Measurements from ENCODE around the gene ADTRP.
"Not testable (repeated sequence)": the region's sequence is repeated elsewhere in the genome, so short reads cannot be mapped to it uniquely, and the experiment has no call there.

The ADTRP gene

GRCh38 chr6:11802886-11803590, 24.4 kb upstream of the ADTRP start:
- no peak for DNase-seq

- DNase-seq, result not testable (repeated sequence)
Measured at GRCh38 chr6:11800531-11800930, 21.9 kb upstream of the ADTRP start.

- no peak for DNase-seq
Measured at GRCh38 chr6:11798538-11798937, 19.9 kb upstream of the ADTRP start.

GRCh38 chr6:11798096-11798495, 19.5 kb upstream of the ADTRP start:
- no peak for DNase-seq

GRCh38 chr6:11796829-11797228, 18.2 kb upstream of the ADTRP start:
- DNase-seq, result no peak

- no peak for DNase-seq
Measured at GRCh38 chr6:11795403-11795802, 16.8 kb upstream of the ADTRP start.

GRCh38 chr6:11793277-11793676, 14.7 kb upstream of the ADTRP start:
- no peak for DNase-seq

GRCh38 chr6:11791354-11792107, 12.9 kb upstream of the ADTRP start:
- DNase-seq, result no peak

- DNase-seq, result no peak
Measured at GRCh38 chr6:11789744-11790143, 11.1 kb upstream of the ADTRP start.

GRCh38 chr6:11788043-11788442, 9.4 kb upstream of the ADTRP start:
- peak; percentile 52 for DNase-seq

- peak; percentile 53 for DNase-seq
Measured at GRCh38 chr6:11785774-11786579, 7.4 kb upstream of the ADTRP start.

GRCh38 chr6:11785415-11785773, 6.8 kb upstream of the ADTRP start:
- no peak for DNase-seq

GRCh38 chr6:11784341-11784740, 5.7 kb upstream of the ADTRP start:
- no peak for DNase-seq

GRCh38 chr6:11783524-11784064, 5.0 kb upstream of the ADTRP start:
- DNase-seq, result no peak

GRCh38 chr6:11782524-11782923, 3.9 kb upstream of the ADTRP start:
- no peak for DNase-seq

GRCh38 chr6:11780097-11780428, 1.5 kb upstream of the ADTRP start:
- no peak for DNase-seq

GRCh38 chr6:11779329-11780096, 910 bp upstream of the ADTRP start:
- DNase-seq, result peak; percentile 34

- no peak for DNase-seq
Measured at GRCh38 chr6:11778036-11778435, 567 bp downstream of the ADTRP start.

- DNase-seq, result no peak
Measured at GRCh38 chr6:11775791-11776409, 2.7 kb downstream of the ADTRP start.

GRCh38 chr6:11774426-11774825, 4.2 kb downstream of the ADTRP start:
- DNase-seq, result peak; percentile 32

- no peak for DNase-seq
Measured at GRCh38 chr6:11773581-11773980, 5.0 kb downstream of the ADTRP start.

- no peak for DNase-seq
Measured at GRCh38 chr6:11773013-11773412, 5.6 kb downstream of the ADTRP start.

All from MV-4-11 (cell line).